GM12878 (cell line): ENCODE measurements around the gene MAPRE3.

ENCODE experiments used
- CTCF ChIP-seq, 3 experiments: IDR thresholded peaks in 2 of 3; conservative IDR thresholded peaks in 1 of 3; 2 replicates each; pipeline ENCODE4 v1.5.1; 2011; ENCODE audit warnings: low read depth in 3 of 3, low read length in 3 of 3, mild to moderate bottlenecking in 3 of 3, control low read depth in 2 of 3, moderate library complexity in 2 of 3, inconsistent platforms in 1 of 3, mixed read lengths in 1 of 3; ENCODE audit not compliant: control insufficient read depth in 2 of 3, insufficient read depth in 1 of 3; ENCODE audit errors: extremely low read depth in 1 of 3
- FOXM1 ChIP-seq: IDR thresholded peaks from 2 replicates; pipeline ENCODE4 v1.6.1; 2012; ENCODE audit warnings: low read depth, mild to moderate bottlenecking, inconsistent platforms, low read length, moderate library complexity
- GABPA ChIP-seq: IDR thresholded peaks from 2 replicates; pipeline ENCODE4 v1.6.1; 2014; ENCODE audit warnings: antibody characterized with exemption, low read depth, mild to moderate bottlenecking, inconsistent platforms
- RFX5 ChIP-seq: IDR thresholded peaks from 2 replicates; pipeline ENCODE4 v1.6.1; 2011; ENCODE audit warnings: low read depth, low read length, improper control_type of control experiment
- TCF7 ChIP-seq: IDR thresholded peaks from 2 replicates; pipeline ENCODE4 v1.6.1; 2014; ENCODE audit warnings: antibody characterized with exemption, borderline replicate concordance
- ZNF274 ChIP-seq: IDR thresholded peaks from one replicate; pipeline ENCODE4 v1.8.0; 2011; ENCODE audit not compliant: insufficient read length, insufficient read depth
- TF ChIP-seq, protein P1 (sequence below): IDR thresholded peaks from 2 replicates; pipeline ENCODE4 v1.6.1; 2012; ENCODE audit warnings: low read depth, low read length, improper control_type of control experiment

DNA sequence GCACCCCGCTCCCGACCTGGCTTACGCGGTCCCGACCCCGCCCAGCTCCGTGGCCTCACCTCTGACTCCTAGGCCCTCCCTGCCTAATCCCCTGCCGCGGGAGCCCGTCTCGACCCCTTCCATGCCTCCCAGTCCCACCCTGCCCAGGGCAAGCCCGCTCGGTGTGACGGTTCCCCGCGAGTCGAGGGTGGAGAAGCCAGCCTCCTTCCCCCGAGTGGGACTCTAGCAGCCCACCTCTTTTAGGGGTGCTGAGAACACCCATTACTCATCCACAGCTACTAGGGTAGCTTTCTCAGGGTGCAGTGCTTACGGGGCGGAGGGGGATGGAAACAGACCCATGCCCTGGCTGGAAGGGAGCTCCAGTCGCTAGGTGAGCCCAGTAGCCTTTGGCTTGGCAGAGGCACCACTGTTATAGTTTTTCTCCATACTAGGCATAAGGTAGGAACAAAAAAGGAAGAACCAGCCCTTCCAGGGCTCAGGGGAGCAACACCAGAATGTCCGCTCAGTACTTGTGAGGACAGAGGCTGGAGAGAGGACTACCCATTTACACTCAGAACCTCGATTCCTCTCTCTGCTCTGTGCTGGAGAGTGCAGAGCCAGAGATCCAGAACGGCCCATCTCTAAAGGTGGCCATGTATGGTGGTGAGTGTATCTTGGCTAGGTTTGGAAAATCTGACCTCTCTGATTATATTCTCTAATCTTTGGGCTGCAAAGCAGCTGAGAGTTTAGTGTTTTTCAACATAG lies 81.6 kb downstream of the MAPRE3 start:
- TF ChIP-seq TCF7 (no peak), GABPA (no peak), RFX5 (no peak), FOXM1 (no peak), ZNF274 (no peak), CTCF (IDR thresholded peaks at IDR 0.05 in 2 of 3, conservative IDR thresholded peaks at IDR 0.05 in 1 of 3; ENCODE audit: control insufficient read depth in 2 of 3, extremely low read depth in 1 of 3, insufficient read depth in 1 of 3, low read depth in 3 of 3, low read length in 3 of 3) (no peak)
- TF ChIP-seq, protein P1, sequence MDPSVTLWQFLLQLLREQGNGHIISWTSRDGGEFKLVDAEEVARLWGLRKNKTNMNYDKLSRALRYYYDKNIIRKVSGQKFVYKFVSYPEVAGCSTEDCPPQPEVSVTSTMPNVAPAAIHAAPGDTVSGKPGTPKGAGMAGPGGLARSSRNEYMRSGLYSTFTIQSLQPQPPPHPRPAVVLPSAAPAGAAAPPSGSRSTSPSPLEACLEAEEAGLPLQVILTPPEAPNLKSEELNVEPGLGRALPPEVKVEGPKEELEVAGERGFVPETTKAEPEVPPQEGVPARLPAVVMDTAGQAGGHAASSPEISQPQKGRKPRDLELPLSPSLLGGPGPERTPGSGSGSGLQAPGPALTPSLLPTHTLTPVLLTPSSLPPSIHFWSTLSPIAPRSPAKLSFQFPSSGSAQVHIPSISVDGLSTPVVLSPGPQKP = no peak
